IMR-90 (cell line): Measurements from ENCODE around the gene ASTN2. TPM values are rescaled to one million over a fixed set of nuclear protein-coding genes. Genes with fewer than 3 reads are reported as not detected.

Experiments used
- ATAC-seq: fragments of 200-7000 bp; cut with Tn5 transposase; 2 replicates; pipeline ENCODE4 v1.9.1; 2020; ENCODE audit warnings: low read depth, mild to moderate bottlenecking, moderate library complexity
- BruUV-seq: library from RNA; stranded (reverse); fragments of 400-500 nt; replicated peaks from 2 replicates; lab custom pipeline; 2021; lab: Mats Ljungman, UMichigan
- CTCF ChIA-PET: fragments of 300-600 bp; formaldehyde crosslinking; extraction: SDS; loops from one replicate; lab custom pipeline; 2021; ENCODE audit warnings: antibody characterized with exemption; lab: Yijun Ruan, JAX
- POLR2A ChIA-PET: fragments of 300-600 bp; sonication (Branson Sonifier 250); formaldehyde crosslinking; loops from one replicate; lab custom pipeline; 2022; ENCODE audit warnings: antibody characterized with exemption; ENCODE audit not compliant: unreplicated experiment; lab: Charles Lee
- DNase-seq: peaks from one replicate; pipeline ENCODE4 v3.0.0; 2013
- H2AFZ ChIP-seq: replicated peaks from 2 replicates; pipeline ENCODE3; 2013; ENCODE audit warnings: low read length, mild to moderate bottlenecking; ENCODE audit not compliant: poor library complexity
- H2AK5ac ChIP-seq: 2 replicates; pipeline ENCODE4 v1.6.1; 2013; ENCODE audit warnings: low read depth, low read length, inconsistent platforms
- H2AK9ac ChIP-seq: replicated peaks from 2 replicates; pipeline ENCODE3; 2013; ENCODE audit warnings: mild to moderate bottlenecking, low read depth, low read length, moderate library complexity; ENCODE audit not compliant: poor library complexity
- H2BK120ac ChIP-seq: 2 replicates; pipeline ENCODE4 v1.6.1; 2013; ENCODE audit warnings: low read depth, low read length, inconsistent platforms
- H2BK15ac ChIP-seq: 3 replicates; pipeline ENCODE4 v1.6.1; 2013; ENCODE audit warnings: low read depth, low read length, inconsistent platforms
- H2BK20ac ChIP-seq: 2 replicates; pipeline ENCODE4 v1.6.1; 2013; ENCODE audit warnings: low read depth, mild to moderate bottlenecking, inconsistent platforms, low read length, moderate library complexity
- H2BK5ac ChIP-seq: 2 replicates; pipeline ENCODE4 v1.6.1; 2013; ENCODE audit warnings: mild to moderate bottlenecking, low read depth, low read length, inconsistent platforms; ENCODE audit not compliant: poor library complexity, severe bottlenecking
- H3K14ac ChIP-seq: replicated peaks from 2 replicates; pipeline ENCODE4 v1.6.1; 2013; ENCODE audit warnings: low read depth, low read length, inconsistent platforms
- H3K18ac ChIP-seq: 2 replicates; pipeline ENCODE4 v1.6.1; 2013; ENCODE audit warnings: low read depth, low read length, control low read depth
- H3K23ac ChIP-seq: 2 replicates; pipeline ENCODE4 v1.6.1; 2013; ENCODE audit warnings: low read depth, low read length, inconsistent platforms
- H3K27ac ChIP-seq: 2 replicates; pipeline ENCODE4 v1.5.1; 2013; ENCODE audit warnings: mild to moderate bottlenecking, control low read depth, low read length; ENCODE audit not compliant: insufficient read depth
- H3K27me3 ChIP-seq: 2 replicates; pipeline ENCODE4 v1.6.1; 2013; ENCODE audit warnings: low read length; ENCODE audit not compliant: control insufficient read depth, insufficient read depth
- H3K36me3 ChIP-seq: 2 replicates; pipeline ENCODE4 v1.6.1; 2013; ENCODE audit warnings: low read length, mixed read lengths; ENCODE audit not compliant: control insufficient read depth, insufficient read depth
- H3K4ac ChIP-seq: 2 replicates; pipeline ENCODE4 v1.6.1; 2013; ENCODE audit warnings: low read depth, low read length, inconsistent platforms
- H3K4me1 ChIP-seq: 2 replicates; pipeline ENCODE4 v1.6.1; 2013; ENCODE audit warnings: low read length, mixed read lengths; ENCODE audit not compliant: control insufficient read depth, insufficient read depth
- H3K4me2 ChIP-seq: 2 replicates; pipeline ENCODE4 v1.6.1; 2013; ENCODE audit warnings: low read depth, mild to moderate bottlenecking, control low read depth, low read length, moderate library complexity
- H3K4me3 ChIP-seq: 2 replicates; pipeline ENCODE4 v1.5.1; 2013; ENCODE audit warnings: low read depth, mild to moderate bottlenecking, control low read depth, low read length, moderate library complexity; ENCODE audit not compliant: insufficient read depth
- H3K56ac ChIP-seq: 2 replicates; pipeline ENCODE4 v1.6.1; 2013; ENCODE audit warnings: low read length, inconsistent platforms; ENCODE audit not compliant: insufficient read depth; ENCODE audit errors: extremely low read depth
- H3K79me1 ChIP-seq, 2 experiments: 2 replicates each; pipeline ENCODE4 v1.6.1; 2013; ENCODE audit warnings: low read length in 2 of 2, inconsistent platforms in 1 of 2, low read depth in 1 of 2
- H3K9ac ChIP-seq: 2 replicates; pipeline ENCODE4 v1.6.1; 2013; ENCODE audit warnings: low read depth, low read length, control low read depth
- H3K9me1 ChIP-seq: 2 replicates; pipeline ENCODE4 v1.6.1; 2013; ENCODE audit warnings: low read length, inconsistent platforms; ENCODE audit not compliant: insufficient read depth
- H3K9me3 ChIP-seq: 2 replicates; pipeline ENCODE4 v1.6.1; 2013; ENCODE audit warnings: low read length; ENCODE audit not compliant: control insufficient read depth, insufficient read depth
- H4K20me1 ChIP-seq: 2 replicates; pipeline ENCODE4 v1.6.1; 2013; ENCODE audit warnings: low read length, inconsistent platforms; ENCODE audit not compliant: insufficient read depth
- H4K5ac ChIP-seq: 2 replicates; pipeline ENCODE4 v1.6.1; 2013; ENCODE audit warnings: mild to moderate bottlenecking, low read depth, low read length, control low read depth
- H4K8ac ChIP-seq, 2 experiments: 2 replicates each; pipeline ENCODE4 v1.6.1; 2013; ENCODE audit warnings: low read depth in 2 of 2, low read length in 2 of 2, control low read depth in 1 of 2, inconsistent platforms in 1 of 2
- H4K91ac ChIP-seq: 2 replicates; pipeline ENCODE4 v1.6.1; 2013; ENCODE audit warnings: low read depth, low read length, inconsistent platforms; ENCODE audit not compliant: insufficient read depth
- CEBPB ChIP-seq: IDR thresholded peaks from 2 replicates; pipeline ENCODE4 v1.6.1; 2012; ENCODE audit warnings: low read depth, low read length, improper control_type of control experiment
- MAZ ChIP-seq: IDR thresholded peaks from 2 replicates; pipeline ENCODE4 v1.6.1; 2012; ENCODE audit warnings: low read depth, mild to moderate bottlenecking, low read length, improper control_type of control experiment, moderate library complexity, borderline replicate concordance
- POLR2A ChIP-seq: IDR thresholded peaks from 2 replicates; pipeline ENCODE4 v1.6.1; 2012; ENCODE audit warnings: mild to moderate bottlenecking, low read depth, low read length
- SMC3 ChIP-seq: fragments of 150-350 bp; IDR thresholded peaks from 2 replicates; pipeline ENCODE4 v1.6.1; 2016; ENCODE audit warnings: low read depth, mild to moderate bottlenecking, antibody characterized with exemption, low read length, moderate library complexity
- WGBS, 2 experiments: methylation state at CpG; one replicate each; pipeline versions ENCODE4 v1.1.5 to v1.1.7; 2013; ENCODE audit warnings: missing lambda C conversion rate in 2 of 2; ENCODE audit not compliant: insufficient read length in 1 of 2; ENCODE audit errors: extremely low coverage in 2 of 2; 5-methylcytosine and 5-hydroxymethylcytosine counted together
- dilution Hi-C: fragments of 300-500 bp; cut with HindIII; formaldehyde crosslinking; loops from one replicate; pipeline ENCODE4 v1.14.3; 2018; ENCODE audit warnings: low sequenced_read_pairs; ENCODE audit not compliant: unreplicated experiment
- in situ Hi-C: fragments of 300-500 bp; cut with MboI; formaldehyde crosslinking; loops from 3 replicates; pipeline ENCODE4 v1.14.3; 2019; ENCODE audit warnings: low sequenced_read_pairs, inconsistent platforms, mixed read lengths
- intact Hi-C: fragments of 100-400 bp; cut with micrococcal nuclease; formaldehyde crosslinking; loops from 2 replicates; pipeline ENCODE4 v1.10.0; 2022
- polyA plus RNA-seq, 3 experiments: library from polyadenylated mRNA; depleted of rRNA; stranded (reverse); fragments of >200 nt; gene quantifications; 2 replicates each; pipeline ENCODE4 v1.2.3, GENCODE V29; 2012; ENCODE audit warnings: low replicate concordance in 1 of 3
- total RNA-seq: library from RNA; depleted of rRNA; stranded (reverse); fragments of >200 nt; gene quantifications from 2 replicates; pipeline ENCODE4 v1.2.3, GENCODE V29; 2012
- TF ChIP-seq, protein P1 (sequence below): fragments of 150-350 bp; IDR thresholded peaks from 2 replicates; pipeline ENCODE4 v1.6.1; 2016; ENCODE audit warnings: low read depth, mild to moderate bottlenecking, low read length, moderate library complexity, borderline replicate concordance

ASTN2 gene
- total and polyA plus RNA-seq, 2 of the 4 experiments (the other 2 are of a cell fraction), result 3.8 to 6.8 TPM

DNA sequence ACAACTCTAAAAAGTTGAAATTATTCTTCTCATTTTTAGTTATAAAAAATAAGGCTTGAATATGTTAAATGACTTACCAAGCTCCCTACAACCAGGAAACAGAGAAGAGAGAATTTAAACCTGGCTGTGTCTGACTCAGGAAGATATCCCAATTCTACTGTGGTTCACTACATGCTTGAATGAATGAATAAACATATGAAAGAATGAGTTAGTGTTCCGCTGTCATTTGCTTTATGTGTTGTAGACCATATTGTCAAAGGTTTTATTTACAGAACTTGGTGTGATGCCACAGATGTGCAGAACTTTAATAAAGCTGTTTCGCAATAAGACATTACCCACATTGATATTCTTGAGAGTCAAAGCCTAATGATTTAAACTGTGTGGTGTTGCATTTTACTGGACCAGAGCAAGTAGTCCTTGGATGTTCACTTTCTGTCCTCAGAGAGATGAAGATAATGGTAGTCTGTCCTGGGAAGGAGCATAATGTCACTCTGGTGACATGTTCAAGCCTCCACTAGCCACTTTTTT is 414.6 kb downstream of the ASTN2 start:
- Histone ChIP-seq H3K79me1 (no peaks in the 10 kb centered on the region), H3K4ac (no peak overlapping the region), H3K14ac (no peak overlapping the region), H4K91ac (no peak overlapping the region), H2BK15ac (no peak overlapping the region), H4K20me1 (no peaks in the 10 kb centered on the region), H3K4me2 (no peak overlapping the region), H3K56ac (no peak overlapping the region), H3K23ac (no peak overlapping the region), H3K9me3 (no peaks in the 10 kb centered on the region), H3K4me3 (no peak overlapping the region), H3K9me1 (no peaks in the 10 kb centered on the region), H4K5ac (no peak overlapping the region), H4K8ac (no peak overlapping the region), H3K18ac (no peak overlapping the region), H3K4me1 (no peaks in the 10 kb centered on the region), H2BK5ac (no peak overlapping the region), H3K27ac (no peak overlapping the region), H2AK9ac (no peak overlapping the region), H2AK5ac (no peak overlapping the region), H3K27me3 (no peaks in the 10 kb centered on the region), H2AFZ (no peak overlapping the region), H2BK120ac (no peak overlapping the region), H3K9ac (no peak overlapping the region), H2BK20ac (no peak overlapping the region), H3K36me3 (no peaks in the 10 kb centered on the region)
- in situ Hi-C loops, result no loop called here
- ATAC-seq, result no peak
- CTCF ChIA-PET, result no interaction called here
- no peak for TF ChIP-seq MAZ
- TF ChIP-seq, protein P1, sequence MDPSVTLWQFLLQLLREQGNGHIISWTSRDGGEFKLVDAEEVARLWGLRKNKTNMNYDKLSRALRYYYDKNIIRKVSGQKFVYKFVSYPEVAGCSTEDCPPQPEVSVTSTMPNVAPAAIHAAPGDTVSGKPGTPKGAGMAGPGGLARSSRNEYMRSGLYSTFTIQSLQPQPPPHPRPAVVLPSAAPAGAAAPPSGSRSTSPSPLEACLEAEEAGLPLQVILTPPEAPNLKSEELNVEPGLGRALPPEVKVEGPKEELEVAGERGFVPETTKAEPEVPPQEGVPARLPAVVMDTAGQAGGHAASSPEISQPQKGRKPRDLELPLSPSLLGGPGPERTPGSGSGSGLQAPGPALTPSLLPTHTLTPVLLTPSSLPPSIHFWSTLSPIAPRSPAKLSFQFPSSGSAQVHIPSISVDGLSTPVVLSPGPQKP, result no peak
- TF ChIP-seq CEBPB, result peak; percentile 71
- no peak for TF ChIP-seq SMC3
- TF ChIP-seq POLR2A, result no peak
- dilution Hi-C loops, result no loop called here
- intact Hi-C loops, result no loop called here
- DNase-seq, result no peak
- POLR2A ChIA-PET, result no interaction called here
- WGBS, 2 experiments, result no CpG with 5 or more reads among the region's 2 CpGs
- BruUV-seq, result no TSS peak
